ENCODE measurements around the gene APPBP2.

GRCh38 chr17:60457148-60457547 lies 68.9 kb downstream of the APPBP2 start:
- no peak for TF ChIP-seq TEAD4 (IDR thresholded peaks at IDR 0.05)
- TF ChIP-seq YY1 (IDR thresholded peaks at IDR 0.05; ENCODE audit: low read depth), result no peak
- no peak for TF ChIP-seq FOXM1 (IDR thresholded peaks at IDR 0.05; ENCODE audit: borderline replicate concordance, low read depth)
- no peak for TF ChIP-seq MAX (IDR thresholded peaks at IDR 0.05)
- TF ChIP-seq RAD21 (IDR thresholded peaks at IDR 0.05; ENCODE audit: low read depth), result no peak
